SK-N-SH (cell line): Measurements from ENCODE around the gene FAM222A. TPM values are rescaled to one million over a fixed set of nuclear protein-coding genes. Genes with fewer than 3 reads are reported as not detected.

Experiments
- CTCF ChIA-PET: fragments of 300-600, 350-600 bp; formaldehyde crosslinking; extraction: SDS; loops from one replicate; lab custom pipeline; 2021; lab: Yijun Ruan, JAX
- POLR2A ChIA-PET: fragments of 350-600 bp; sonication (Branson Sonifier 250); formaldehyde crosslinking; extraction: SDS; loops from one replicate; lab custom pipeline; 2020; ENCODE audit warnings: antibody characterized with exemption, inconsistent platforms; lab: Yijun Ruan, JAX
- DNase-seq: peaks from one replicate; pipeline ENCODE4 v3.0.0; 2012
- H2AFZ ChIP-seq: fragments of 200-600 bp; sonication (generic); 2 replicates; pipeline ENCODE4 v1.8.1; 2016; ENCODE audit warnings: antibody characterized with exemption, mild to moderate bottlenecking, low read depth
- H3F3A ChIP-seq: fragments of 200-600 bp; sonication (generic); replicated peaks from 2 replicates; pipeline ENCODE3; 2016; ENCODE audit warnings: antibody characterized with exemption, mild to moderate bottlenecking; ENCODE audit not compliant: insufficient read depth
- H3K27ac ChIP-seq, 2 experiments: fragments of 200-500 bp in 1 of 2; fragments of 200-600 bp in 1 of 2; sonication (Bioruptor generic) in 1 of 2; sonication (generic), shearing (Covaris generic) in 1 of 2; 2 replicates each; pipeline versions ENCODE4 v1.5.1 to v1.6.1; 2014 to 2016; ENCODE audit warnings: low read depth in 2 of 2, inconsistent platforms in 1 of 2, low read length in 1 of 2, mild to moderate bottlenecking in 1 of 2, mixed read lengths in 1 of 2
- H3K27me3 ChIP-seq: fragments of 200-600 bp; sonication (generic), shearing (Covaris generic); 2 replicates; pipeline ENCODE4 v1.6.1; 2016; ENCODE audit warnings: mixed run types; ENCODE audit not compliant: insufficient read depth
- H3K36me3 ChIP-seq, 2 experiments: fragments of 200-500 bp in 1 of 2; fragments of 200-600 bp in 1 of 2; sonication (Bioruptor generic) in 1 of 2; sonication (generic) in 1 of 2; replicated peaks in 1 of 2; 2 replicates each; pipeline versions ENCODE3 to v1.5.1; 2014 to 2016; ENCODE audit warnings: low read length in 1 of 2, mild to moderate bottlenecking in 1 of 2; ENCODE audit not compliant: insufficient read depth in 2 of 2, control insufficient read depth in 1 of 2
- H3K4me1 ChIP-seq, 2 experiments: fragments of 200-500 bp in 1 of 2; fragments of 200-600 bp in 1 of 2; sonication (Bioruptor generic) in 1 of 2; sonication (generic), shearing (Covaris generic) in 1 of 2; 2 replicates each; pipeline versions ENCODE4 v1.5.1 to v1.6.1; 2014 to 2016; ENCODE audit warnings: low read depth in 1 of 2, low read length in 1 of 2, mixed run types in 1 of 2; ENCODE audit not compliant: insufficient read depth in 2 of 2, control insufficient read depth in 1 of 2
- H3K4me2 ChIP-seq: fragments of 200-600 bp; sonication (generic), shearing (Covaris generic); 2 replicates; pipeline ENCODE4 v1.6.1; 2017; ENCODE audit warnings: mixed run types
- H3K4me3 ChIP-seq, 2 experiments: fragments of 200-500 bp in 1 of 2; fragments of 200-600 bp in 1 of 2; sonication (Bioruptor generic) in 1 of 2; sonication (generic), shearing (Covaris generic) in 1 of 2; 2 replicates each; pipeline versions ENCODE4 v1.5.1 to v1.8.1; 2014 to 2016; ENCODE audit warnings: low read depth in 2 of 2, inconsistent platforms in 1 of 2, low read length in 1 of 2, mild to moderate bottlenecking in 1 of 2, mixed read lengths in 1 of 2, moderate library complexity in 1 of 2
- H3K79me2 ChIP-seq: fragments of 200-600 bp; sonication (generic); 2 replicates; pipeline ENCODE4 v1.8.1; 2017; ENCODE audit warnings: mild to moderate bottlenecking; ENCODE audit not compliant: insufficient read depth
- H3K9ac ChIP-seq: fragments of 200-600 bp; sonication (generic); 2 replicates; pipeline ENCODE4 v1.6.1; 2017; ENCODE audit warnings: mixed run types
- H3K9me2 ChIP-seq: fragments of 200-600 bp; sonication (generic); 2 replicates; pipeline ENCODE4 v1.6.1; 2017; ENCODE audit warnings: mixed run types
- H3K9me3 ChIP-seq: fragments of 200-600 bp; sonication (generic); 2 replicates; pipeline ENCODE4 v1.6.1; 2017; ENCODE audit warnings: mixed run types, mild to moderate bottlenecking, moderate library complexity
- H4K20me1 ChIP-seq: fragments of 200-600 bp; sonication (generic); 2 replicates; pipeline ENCODE4 v1.6.1; 2017; ENCODE audit warnings: mild to moderate bottlenecking, mixed run types; ENCODE audit not compliant: insufficient read depth
- CHD2 ChIP-seq: fragments of 150-350 bp; IDR thresholded peaks from 2 replicates; pipeline ENCODE4 v1.6.1; 2018; ENCODE audit warnings: low read length; ENCODE audit not compliant: partially characterized antibody
- CTCF ChIP-seq: fragments of 200-600 bp; sonication (generic); IDR thresholded peaks from 2 replicates; pipeline ENCODE4 v1.6.1; 2017; ENCODE audit warnings: antibody characterized with exemption, mild to moderate bottlenecking, moderate library complexity
- ELF1 ChIP-seq: IDR thresholded peaks from 2 replicates; pipeline ENCODE4 v1.4.0; 2012
- EP300 ChIP-seq, 2 experiments: IDR thresholded peaks; 2 replicates each; pipeline versions ENCODE4 v1.4.0 to v1.6.1; 2012; ENCODE audit warnings: borderline replicate concordance in 1 of 2, low read depth in 1 of 2, low read length in 1 of 2
- FOSL2 ChIP-seq: IDR thresholded peaks from 2 replicates; pipeline ENCODE4 v1.4.0; 2012; ENCODE audit warnings: low read depth, mild to moderate bottlenecking, moderate library complexity, borderline replicate concordance
- FOXM1 ChIP-seq: IDR thresholded peaks from 2 replicates; pipeline ENCODE4 v1.4.0; 2012; ENCODE audit warnings: low read depth, mild to moderate bottlenecking
- GATA2 ChIP-seq: sonication (generic); formaldehyde crosslinking; IDR thresholded peaks from 2 replicates; pipeline ENCODE4 v1.5.0; 2020; ENCODE audit warnings: mild to moderate bottlenecking, missing genetic modification reagents
- JUND ChIP-seq: IDR thresholded peaks from 2 replicates; pipeline ENCODE4 v1.4.0; 2012
- MEF2A ChIP-seq: IDR thresholded peaks from 2 replicates; pipeline ENCODE4 v1.4.0; 2012; ENCODE audit warnings: low read depth, borderline replicate concordance
- POLR2AphosphoS5 ChIP-seq: IDR thresholded peaks from 2 replicates; pipeline ENCODE4 v1.6.1; 2012; ENCODE audit warnings: low read depth, low read length
- RAD21 ChIP-seq: IDR thresholded peaks from 2 replicates; pipeline ENCODE4 v1.6.1; 2012; ENCODE audit warnings: mild to moderate bottlenecking, low read length
- RCOR1 ChIP-seq: fragments of 150-350 bp; IDR thresholded peaks from 2 replicates; pipeline ENCODE4 v1.6.1; 2017; ENCODE audit warnings: antibody characterized with exemption, low read length
- TEAD4 ChIP-seq: IDR thresholded peaks from 2 replicates; pipeline ENCODE4 v1.4.0; 2012; ENCODE audit warnings: mild to moderate bottlenecking, borderline replicate concordance; ENCODE audit not compliant: insufficient read depth
- USF2 ChIP-seq: fragments of 150-350 bp; IDR thresholded peaks from 2 replicates; pipeline ENCODE4 v1.6.1; 2017; ENCODE audit warnings: antibody characterized with exemption, low read length, low read depth, borderline replicate concordance
- WGBS: methylation state at CpG from one replicate; pipeline ENCODE4 v1.1.6; 2017; ENCODE audit warnings: low lambda C conversion rate; 5-methylcytosine and 5-hydroxymethylcytosine counted together
- polyA plus RNA-seq, 3 experiments: library from polyadenylated mRNA; depleted of rRNA; stranded (reverse); fragments of >200 nt; gene quantifications; 2 replicates each; pipeline ENCODE4 v1.2.3, GENCODE V29; 2012
- TF ChIP-seq, protein P1 (sequence below): fragments of 150-350 bp; IDR thresholded peaks from 2 replicates; pipeline ENCODE4 v1.6.1; 2016; ENCODE audit warnings: mild to moderate bottlenecking, low read depth, low read length

The FAM222A gene
- polyA plus RNA-seq, 1 of the 3 experiments (the other 2 are of a cell fraction): 1.6 TPM

DNA sequence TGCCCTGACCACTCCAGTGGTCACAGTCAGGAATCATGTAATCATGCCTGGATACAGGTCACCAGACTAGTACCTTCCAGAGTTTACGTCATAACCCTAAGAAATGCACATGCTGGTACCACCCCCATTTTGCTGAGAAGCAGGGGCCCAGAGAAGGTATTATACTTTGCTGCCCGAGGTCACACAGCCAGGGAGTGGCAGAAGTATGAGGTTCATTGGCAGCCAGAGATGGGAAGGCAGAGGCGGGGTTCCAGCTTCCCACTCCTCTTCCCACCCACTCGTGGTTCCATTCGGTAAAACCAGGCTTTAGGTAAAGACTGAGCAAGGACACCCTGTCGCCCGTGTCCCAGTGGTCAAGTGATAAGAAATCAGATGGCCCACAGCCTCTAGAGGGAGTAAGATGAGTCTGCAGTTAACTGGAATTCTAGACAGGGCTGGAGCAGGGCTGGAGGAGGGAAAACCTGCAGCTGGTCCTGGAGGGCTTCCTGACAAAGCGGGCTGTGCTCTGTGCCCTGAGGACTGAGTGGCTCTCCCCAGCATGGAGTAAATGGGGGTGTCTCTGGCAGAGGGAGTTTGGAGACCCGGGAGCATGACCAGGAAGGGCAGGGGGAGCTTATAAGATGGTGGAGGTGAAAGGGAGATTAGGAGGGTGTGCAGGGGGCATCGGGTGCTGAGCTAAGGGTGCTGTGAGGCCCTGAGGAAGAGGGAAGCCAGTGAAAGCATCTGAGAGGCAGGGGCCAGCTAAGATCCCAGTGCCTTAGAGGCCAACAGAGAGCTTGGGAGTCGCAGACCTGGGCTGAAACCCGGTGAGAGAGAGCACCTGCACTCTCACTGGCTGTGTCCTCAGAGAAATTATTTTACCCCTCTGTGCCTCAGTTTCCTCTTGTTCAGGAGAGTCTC, 5.7 kb downstream of the FAM222A start:
- H3K4me1 ChIP-seq: peaks cover 0 to 90% of the 10 kb centered on the region in 2 experiments; a peak in 2 of 4 replicates
- ChIA-PET CTCF (interaction anchor here (0.6 to 7.5 kb wide), 36 partner anchors 10 to 200 kb away, joined by 3 to 175 read pairs (median 5); partner anchors contain the start of genes MMAB and MVK), POLR2A (interaction anchor here (0.9 to 8.9 kb wide), 21 partner anchors 10 to 200 kb away, joined by 3 to 82 read pairs (median 4); partner anchors contain the start of genes MMAB and MVK)
- H3K9me3 ChIP-seq: no peaks in the 10 kb centered on the region
- H3F3A ChIP-seq: no peaks in the 10 kb centered on the region
- H3K9ac ChIP-seq: no peak overlapping the region
- H3K9me2 ChIP-seq: no peaks in the 10 kb centered on the region
- H4K20me1 ChIP-seq: peaks cover 8% of the 10 kb centered on the region; the same call in 1 of the 2 replicates
- H3K36me3 ChIP-seq: no peaks in the 10 kb centered on the region
- DNase-seq: peak; percentile 72
- H3K79me2 ChIP-seq: no peaks in the 10 kb centered on the region
- no peak overlapping the region for H3K4me2 ChIP-seq
- 51% methylated on average over 11 of the region's 12 CpGs for WGBS
- peak overlapping the region in 1 of 2 experiments; percentile 62; a peak in 1 of 4 replicates for H3K4me3 ChIP-seq
- H3K27me3 ChIP-seq: no peaks in the 10 kb centered on the region; the same call in none of the 2 replicates
- peak; percentile 81; the same call in 1 of the 2 replicates for TF ChIP-seq GATA2 (CRISPR knock-in tag)
- TF ChIP-seq, protein P1, sequence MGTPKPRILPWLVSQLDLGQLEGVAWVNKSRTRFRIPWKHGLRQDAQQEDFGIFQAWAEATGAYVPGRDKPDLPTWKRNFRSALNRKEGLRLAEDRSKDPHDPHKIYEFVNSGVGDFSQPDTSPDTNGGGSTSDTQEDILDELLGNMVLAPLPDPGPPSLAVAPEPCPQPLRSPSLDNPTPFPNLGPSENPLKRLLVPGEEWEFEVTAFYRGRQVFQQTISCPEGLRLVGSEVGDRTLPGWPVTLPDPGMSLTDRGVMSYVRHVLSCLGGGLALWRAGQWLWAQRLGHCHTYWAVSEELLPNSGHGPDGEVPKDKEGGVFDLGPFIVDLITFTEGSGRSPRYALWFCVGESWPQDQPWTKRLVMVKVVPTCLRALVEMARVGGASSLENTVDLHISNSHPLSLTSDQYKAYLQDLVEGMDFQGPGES: no peak
- TF ChIP-seq CTCF: peak; percentile 40
- TF ChIP-seq USF2: no peak
- peak; percentile 47 for TF ChIP-seq RCOR1
- TF ChIP-seq RAD21: peak; percentile 62
- H2AFZ ChIP-seq: no peak overlapping the region
- H3K27ac ChIP-seq: peak overlapping the region in 1 of 2 experiments; percentile 92; a peak in 2 of 4 replicates

DNA sequence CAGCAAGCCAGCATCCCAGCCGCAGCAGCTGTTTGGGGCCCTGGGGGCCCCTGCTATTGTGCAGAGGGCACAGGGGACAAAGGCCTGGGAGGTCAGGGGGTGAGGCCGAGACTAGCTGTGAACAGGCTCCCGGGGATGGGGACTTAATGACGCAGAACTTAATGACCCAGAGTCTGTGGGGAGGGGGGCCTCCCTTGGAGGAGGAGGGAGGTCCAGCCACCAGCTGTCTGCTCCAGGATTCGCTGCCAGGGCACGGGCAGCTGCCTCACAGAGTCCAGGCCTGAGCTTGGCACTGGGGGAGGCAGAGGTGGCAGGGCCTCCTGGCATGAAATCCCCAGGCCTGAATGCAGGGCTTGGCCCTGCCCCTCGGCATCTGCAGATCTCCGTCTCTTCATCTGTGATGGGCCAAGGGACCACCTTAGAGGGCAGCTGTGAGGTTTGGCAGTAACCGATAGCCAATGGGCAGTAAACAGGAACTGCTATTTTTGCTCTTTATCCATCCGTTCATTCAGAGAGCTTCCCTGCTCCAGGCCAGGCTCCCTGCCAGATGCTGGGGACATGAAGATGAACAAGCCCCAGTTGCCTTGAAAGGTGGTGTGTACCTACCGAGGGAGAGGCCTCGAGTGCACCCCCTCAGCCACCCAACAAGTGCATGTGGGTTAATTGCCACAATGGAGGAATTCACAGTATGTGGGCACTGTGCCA, 6.7 kb downstream of the FAM222A start:
- WGBS: 40% methylated on average over 8 of the region's 12 CpGs
- POLR2A ChIA-PET: interaction anchor here (0.9 to 8.9 kb wide), 17 partner anchors 9 to 201 kb away, joined by 3 to 82 read pairs (median 5); partner anchors contain the start of genes MMAB and MVK
- no peak for TF ChIP-seq ELF1
- peak in 1 of 2 experiments; percentile 37; a peak in 1 of 4 replicates for TF ChIP-seq EP300 (IDR thresholded peaks at IDR 0.05; ENCODE audit: borderline replicate concordance in 1 of 2, low read depth in 1 of 2, low read length in 1 of 2)
- TF ChIP-seq CHD2: no peak
- TF ChIP-seq FOXM1: no peak
- TF ChIP-seq JUND: no peak
- TF ChIP-seq GATA2 (CRISPR knock-in tag): no peak
- no peak for TF ChIP-seq USF2
- TF ChIP-seq POLR2AphosphoS5: no peak
- no peak for TF ChIP-seq MEF2A
- no peak for TF ChIP-seq FOSL2
- TF ChIP-seq, protein P1: no peak
- TF ChIP-seq TEAD4: no peak

More for the DNA sequence above, 6.7 kb downstream of the FAM222A start:
- Histone ChIP-seq H3K4me3 (no peak overlapping the region), H3F3A (no peaks in the 10 kb centered on the region), H3K4me2 (no peak overlapping the region), H2AFZ (no peak overlapping the region), H3K9ac (no peak overlapping the region), H3K9me2 (no peaks in the 10 kb centered on the region), H3K36me3 (no peaks in the 10 kb centered on the region), H3K9me3 (no peaks in the 10 kb centered on the region), H3K4me1 (peaks cover 0 to 95% of the 10 kb centered on the region in 2 experiments; a peak in 2 of 4 replicates), H4K20me1 (peaks cover 4% of the 10 kb centered on the region; the same call in 1 of the 2 replicates), H3K27ac (peak overlapping the region in 1 of 2 experiments; percentile 92; a peak in 2 of 4 replicates), H3K27me3 (no peaks in the 10 kb centered on the region; the same call in none of the 2 replicates), H3K79me2 (no peaks in the 10 kb centered on the region)
- DNase-seq: peak; percentile 70
- CTCF ChIA-PET: interaction anchor here (1.0 to 7.5 kb wide), 24 partner anchors 11 to 201 kb away, joined by 3 to 175 read pairs (median 8); no protein-coding TSS in a partner anchor
